Suppressor macrophage (primary cell): ENCODE data around the gene RNASEH1.
A peak's percentile ranks its signal among the peaks of the same experiment; 100 is the strongest.
"Not testable (repeated sequence)": the region's sequence is repeated elsewhere in the genome, so short reads cannot be mapped to it uniquely, and the experiment has no call there.

Experiments used
- DNase-seq, 4 experiments: peaks; one replicate each; pipeline ENCODE4 v3.0.0-alpha.2; 2020 to 2022

Gene RNASEH1

GRCh38 chr2:3589086-3589485 is 31.0 kb upstream of the RNASEH1 start:
- DNase-seq, result no peak

DNA sequence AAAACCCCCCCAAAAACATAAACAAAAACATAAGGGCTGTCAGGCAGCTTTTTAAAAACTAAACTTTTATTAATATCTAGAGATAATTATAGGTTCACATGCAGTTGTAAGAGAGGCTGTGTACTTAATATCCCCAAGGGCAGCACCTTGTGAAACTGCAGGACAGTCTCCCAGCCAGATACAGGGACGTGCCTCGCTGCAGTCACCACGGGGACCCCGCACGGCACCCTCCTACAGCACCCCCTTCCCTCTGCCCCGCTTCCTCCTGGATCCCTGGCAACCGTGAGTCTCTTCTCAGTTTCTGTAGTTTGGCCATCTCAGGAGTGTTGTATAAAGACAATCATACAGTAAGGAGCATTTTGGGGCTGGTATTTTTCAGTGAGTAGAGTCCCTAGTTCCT is 30.0 kb upstream of the RNASEH1 start:
- no peak for DNase-seq

DNA sequence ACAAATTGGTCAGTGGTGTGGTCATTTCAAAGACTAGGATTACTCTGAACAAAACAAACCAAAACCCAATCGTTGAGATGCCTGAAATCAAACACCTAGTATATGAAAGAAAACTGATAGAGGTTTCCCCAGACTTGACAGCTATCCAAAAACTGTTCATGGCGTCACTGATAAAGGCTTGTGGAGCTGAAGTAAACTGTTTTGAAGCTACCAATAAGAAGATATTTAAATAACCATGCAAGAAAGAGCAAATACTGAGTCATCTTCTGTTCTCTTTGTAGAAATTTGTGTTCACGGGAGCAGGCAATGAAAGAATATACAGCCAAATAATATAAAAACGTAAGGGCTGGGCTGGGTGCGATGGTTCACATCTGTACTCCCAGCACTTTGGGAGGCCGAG is 29.3 kb upstream of the RNASEH1 start:
- DNase-seq, result no peak

DNA sequence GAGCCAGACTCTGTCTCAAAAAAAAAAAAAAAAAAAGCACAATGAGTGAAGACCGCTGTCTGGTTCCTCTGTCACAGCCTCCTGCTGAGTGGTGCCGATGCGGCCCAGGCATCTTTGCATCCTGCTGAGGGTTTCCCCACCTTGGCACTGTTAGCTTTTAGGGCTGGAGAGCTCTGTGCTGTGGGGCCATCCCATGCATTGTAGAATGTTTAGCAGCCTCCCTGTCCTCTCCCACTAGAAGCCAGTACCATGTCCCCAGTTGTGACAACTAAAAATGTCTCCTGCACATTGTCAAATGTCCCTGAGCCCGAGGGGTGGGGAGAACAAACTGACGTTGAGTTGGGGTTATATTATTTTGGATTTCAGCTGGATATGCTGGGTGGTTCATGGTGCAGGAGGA is 28.9 kb upstream of the RNASEH1 start:
- DNase-seq, result no peak

GRCh38 chr2:3586220-3586619 is 28.1 kb upstream of the RNASEH1 start:
- no peak for DNase-seq

- DNase-seq, result no peak
Observed at GRCh38 chr2:3585261-3586109, 27.4 kb upstream of the RNASEH1 start.

- DNase-seq, result no peak
Observed at GRCh38 chr2:3584608-3585260, 26.6 kb upstream of the RNASEH1 start.

GRCh38 chr2:3584076-3584475 is 25.9 kb upstream of the RNASEH1 start:
- no peak for DNase-seq

DNA sequence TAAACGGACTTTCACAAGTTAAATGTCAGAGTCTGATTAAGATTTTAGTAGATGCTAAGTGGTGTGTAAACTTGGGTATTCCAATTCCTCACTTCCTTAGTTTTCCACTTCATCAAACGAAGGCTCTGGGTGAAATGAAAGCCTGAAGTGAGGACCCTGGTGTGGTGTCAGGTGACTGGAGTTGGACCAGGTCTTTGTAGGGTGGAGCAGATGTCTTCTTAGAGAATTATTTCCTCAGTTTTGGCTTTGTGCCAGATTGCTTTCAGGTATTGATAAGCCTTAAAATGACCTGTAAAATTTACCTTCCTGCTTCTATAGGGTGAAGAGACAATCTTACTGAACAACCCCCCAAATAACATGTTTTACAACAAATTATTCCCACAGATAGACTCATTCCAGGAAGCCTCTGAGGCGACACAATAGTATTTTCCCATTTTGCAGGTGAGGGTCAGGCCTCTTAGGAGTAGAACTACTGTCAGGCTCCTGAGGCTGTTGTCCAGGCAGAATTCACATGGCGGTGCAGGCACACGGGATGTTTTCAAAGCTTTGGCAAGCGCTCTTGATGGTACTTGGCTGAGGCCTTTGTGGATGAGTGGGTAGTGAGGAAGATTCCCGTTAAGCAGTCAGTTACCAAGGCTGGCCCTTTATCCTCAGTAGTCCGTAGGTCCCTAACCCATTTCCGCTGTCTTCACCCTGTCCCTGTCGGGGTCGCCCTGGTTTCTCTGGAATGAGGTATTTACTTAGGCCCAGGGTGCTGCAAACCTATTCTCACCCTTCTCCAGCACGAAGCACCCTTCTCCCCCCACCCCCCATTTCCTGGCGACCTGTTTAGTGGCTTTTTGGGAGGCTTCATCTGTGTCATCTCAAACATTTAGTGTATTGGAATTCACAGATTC is 23.5 kb upstream of the RNASEH1 start:
- no peak for DNase-seq

GRCh38 chr2:3580449-3580848 is 22.3 kb upstream of the RNASEH1 start:
- no peak for DNase-seq

DNA sequence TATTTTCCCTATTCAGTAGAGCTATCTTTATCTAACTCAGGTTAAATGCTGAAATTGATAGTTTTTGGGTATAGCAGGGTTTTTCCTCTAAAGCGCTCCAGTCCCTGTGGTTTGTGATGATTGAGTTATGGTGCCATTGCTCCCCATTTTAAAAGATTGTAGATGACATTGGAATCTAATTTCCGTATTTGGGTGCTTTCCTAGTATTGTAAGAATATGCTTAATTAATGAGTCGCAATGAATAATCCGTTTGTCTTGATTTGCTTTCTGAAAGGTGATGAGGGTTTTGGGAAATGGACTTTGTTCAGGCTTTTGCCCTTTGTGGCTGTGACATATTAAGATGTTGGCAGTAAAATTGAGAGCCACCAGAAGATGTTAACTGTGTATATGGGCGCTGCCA is 20.9 kb upstream of the RNASEH1 start:
- no peak for DNase-seq

GRCh38 chr2:3576263-3576630 is 18.1 kb upstream of the RNASEH1 start:
- DNase-seq, result not testable (repeated sequence)

GRCh38 chr2:3575534-3576262 is 17.6 kb upstream of the RNASEH1 start:
- peak in 3 of 4 experiments; percentile 26 to 37 (median 27) for DNase-seq

GRCh38 chr2:3574155-3574554 is 16.0 kb upstream of the RNASEH1 start:
- DNase-seq, result no peak

DNA sequence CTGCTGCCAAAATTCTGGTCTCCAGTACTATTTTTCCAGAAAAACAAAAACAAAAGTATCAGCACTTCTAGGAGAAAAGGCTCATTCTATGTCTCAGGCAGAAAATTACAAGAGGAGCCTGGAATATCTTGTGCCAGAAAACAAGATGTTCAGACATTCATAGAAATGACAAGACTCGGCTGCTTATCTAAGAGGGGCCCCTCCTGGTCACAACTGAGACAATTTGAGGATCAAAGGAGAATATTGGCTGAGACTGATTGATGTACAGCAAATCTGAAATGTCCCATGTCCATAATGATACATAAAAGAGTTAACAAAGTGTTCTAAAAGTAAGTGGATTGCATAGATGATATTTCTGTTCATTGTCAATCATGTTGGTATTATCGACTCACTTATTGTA is 14.5 kb upstream of the RNASEH1 start:
- no peak for DNase-seq

GRCh38 chr2:3571284-3571683 is 13.2 kb upstream of the RNASEH1 start:
- no peak for DNase-seq

DNA sequence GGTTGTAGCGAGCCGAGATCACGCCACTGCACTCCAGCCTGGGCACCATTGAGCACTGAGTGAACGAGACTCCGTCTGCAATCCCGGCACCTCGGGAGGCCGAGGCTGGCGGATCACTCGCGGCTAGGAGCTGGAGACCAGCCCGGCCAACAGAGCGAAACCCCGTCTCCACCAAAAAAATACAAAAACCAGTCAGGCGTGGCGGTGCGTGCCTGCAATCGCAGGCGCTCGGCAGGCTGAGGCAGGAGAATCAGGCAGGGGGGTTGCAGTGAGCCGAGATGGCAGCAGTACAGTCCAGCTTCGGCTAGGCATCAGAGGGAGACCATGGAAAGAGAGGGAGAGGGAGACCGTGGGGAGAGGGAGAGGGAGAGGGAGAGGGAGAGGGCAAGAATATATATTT is 11.5 kb upstream of the RNASEH1 start:
- not testable (repeated sequence) for DNase-seq

DNA sequence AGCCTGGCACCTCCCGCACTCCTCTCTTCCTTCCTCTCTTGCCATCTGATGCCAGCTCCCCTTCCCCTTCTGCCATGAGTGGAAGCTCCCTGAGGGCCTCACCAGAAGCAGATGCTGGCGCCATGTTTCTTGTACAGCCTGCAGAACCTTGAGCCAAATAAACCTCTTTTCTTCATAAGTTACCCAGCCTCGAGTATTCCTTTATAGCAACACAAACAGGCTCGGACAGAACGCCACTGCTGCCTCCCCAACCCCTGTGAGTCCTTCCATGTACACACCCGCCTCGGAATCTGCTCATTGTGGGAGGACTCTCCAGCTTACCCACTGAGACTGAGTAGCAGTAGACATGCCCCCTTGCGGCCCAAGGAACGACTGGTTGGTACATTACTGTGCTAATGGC is 8.7 kb upstream of the RNASEH1 start:
- DNase-seq, result no peak

DNA sequence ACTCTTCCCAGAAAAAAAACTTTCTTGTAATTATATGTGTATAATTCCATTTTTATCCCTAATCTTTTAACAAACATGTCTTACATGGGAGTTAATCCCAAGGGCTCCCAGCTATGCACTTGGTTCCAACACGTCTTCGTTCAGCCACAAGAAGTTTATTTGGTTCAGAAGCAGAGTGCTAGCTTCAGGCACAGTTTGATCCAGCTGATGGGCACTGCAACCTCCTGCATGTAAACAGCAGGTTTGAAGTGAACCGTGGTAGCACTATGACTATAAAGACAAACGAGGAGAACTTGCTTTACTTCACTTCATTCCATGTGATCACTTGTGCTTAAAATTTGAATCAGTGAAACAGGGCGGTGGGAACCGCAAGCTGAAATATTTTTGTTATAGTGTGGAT is 7.0 kb upstream of the RNASEH1 start:
- no peak for DNase-seq

DNA sequence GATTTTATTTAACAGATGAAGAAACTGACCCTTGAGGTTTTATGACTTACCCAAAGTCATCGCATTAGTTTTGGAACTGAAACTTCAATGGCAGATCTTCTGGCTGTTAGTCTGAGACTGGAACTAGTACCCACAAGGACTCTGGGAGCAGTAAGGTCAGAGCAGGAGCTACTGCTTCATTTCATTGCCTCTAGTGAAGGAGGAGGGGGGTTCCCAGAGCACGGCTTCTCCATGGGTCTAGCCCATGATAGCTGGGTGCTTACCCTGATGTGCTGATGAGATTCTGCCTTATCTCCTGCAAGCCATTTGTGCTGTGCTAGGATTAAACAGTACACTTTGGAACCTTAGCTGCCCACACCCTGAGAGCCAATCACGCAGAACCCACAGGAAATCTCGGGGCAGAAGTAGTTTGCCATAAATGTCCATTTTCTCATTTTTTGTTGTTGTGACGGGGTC is 5.4 kb upstream of the RNASEH1 start:
- no peak for DNase-seq

DNA sequence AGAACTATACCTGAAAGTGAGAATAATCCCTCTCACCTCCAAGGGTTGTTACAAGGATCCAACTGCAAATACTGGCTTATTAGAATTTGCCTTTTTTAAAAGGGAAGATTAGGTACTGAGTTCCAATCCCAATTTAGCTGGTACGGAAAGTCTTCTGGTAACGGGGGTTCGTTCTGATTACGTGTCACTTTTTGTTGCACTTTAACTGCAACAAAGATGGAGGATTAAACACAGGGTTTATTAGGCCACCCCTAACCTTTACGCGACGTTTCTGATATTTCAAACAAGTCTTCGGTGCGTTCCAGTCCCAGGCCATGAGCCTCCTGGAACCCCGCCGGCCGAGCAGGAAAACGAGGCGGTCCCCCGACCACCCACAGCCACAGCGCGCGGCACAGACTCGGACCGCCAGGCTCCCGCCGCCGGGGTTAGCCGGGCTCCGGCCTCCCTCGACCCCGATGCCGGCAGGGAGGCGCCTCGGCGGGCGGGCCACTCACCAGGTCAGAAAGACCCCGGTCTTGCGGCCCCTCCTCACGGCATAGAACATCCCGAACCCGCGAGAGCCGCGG is 411 bp downstream of the RNASEH1 start:
- no peak for DNase-seq

GRCh38 chr2:3553946-3554345 is 4.2 kb downstream of the RNASEH1 start:
- DNase-seq, result no peak
